ENCODE results near the gene ID3. TPM values are rescaled to one million over a fixed set of nuclear protein-coding genes. Genes with fewer than 3 reads are reported as not detected.

Gene ID3, protein sequence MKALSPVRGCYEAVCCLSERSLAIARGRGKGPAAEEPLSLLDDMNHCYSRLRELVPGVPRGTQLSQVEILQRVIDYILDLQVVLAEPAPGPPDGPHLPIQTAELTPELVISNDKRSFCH
- 394 and 504 TPM in 2 replicates for polyA plus RNA-seq (2012; rRNA removed)
- 247 and 268 TPM in 2 replicates for polyA plus RNA-seq (2012; cell fraction: cytosol; rRNA removed)
- 1,333 and 1,662 TPM in 2 replicates for polyA plus RNA-seq (2012; cell fraction: nucleus; rRNA removed)

DNA sequence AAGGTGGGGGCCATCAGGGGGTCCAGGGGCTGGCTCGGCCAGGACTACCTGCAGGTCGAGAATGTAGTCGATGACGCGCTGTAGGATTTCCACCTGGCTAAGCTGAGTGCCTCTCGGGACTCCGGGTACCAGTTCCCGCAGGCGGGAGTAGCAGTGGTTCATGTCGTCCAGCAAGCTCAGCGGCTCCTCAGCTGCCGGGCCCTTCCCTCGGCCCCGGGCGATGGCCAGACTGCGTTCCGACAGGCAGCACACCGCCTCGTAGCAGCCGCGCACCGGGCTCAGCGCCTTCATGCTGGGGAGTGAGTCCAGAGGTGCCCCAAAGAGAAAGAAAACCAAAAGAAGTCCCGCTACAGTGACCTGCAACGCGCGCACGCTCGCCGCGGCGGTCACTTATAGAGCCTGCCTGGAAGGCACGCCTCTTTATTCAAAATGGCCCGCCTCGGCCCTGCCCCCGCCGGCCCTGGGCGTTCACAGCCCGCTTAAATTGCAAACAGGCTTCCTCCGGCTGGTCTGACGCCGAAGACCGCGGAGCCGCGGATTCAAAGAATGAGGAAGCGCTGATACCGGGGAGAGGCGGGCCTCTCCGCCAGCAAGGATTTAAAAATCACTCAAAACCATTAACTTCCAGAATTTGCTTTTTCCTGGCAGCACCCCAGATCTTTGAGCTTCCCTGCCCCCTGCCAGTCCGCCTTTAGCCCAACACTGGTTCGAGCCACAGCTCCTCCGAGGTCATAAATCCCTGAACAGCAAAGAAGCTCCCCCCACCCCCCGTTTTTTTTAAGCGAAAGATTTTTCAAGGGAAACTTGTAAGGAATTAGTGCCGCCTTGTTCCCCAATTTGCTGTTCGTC is at the start of gene ID3:
ID3 (minus strand) TSS at position 366 of the 849 bp plus-strand sequence; CDS start at position 291, 75 bp downstream.
- ChIA-PET POLR2A (interaction anchor here (0.7 to 2.9 kb wide), 9 partner anchors 9 to 85 kb away, joined by 3 to 14 read pairs (median 4); partner anchors contain the start of gene E2F2), CTCF (interaction anchor here (0.8 to 11.0 kb wide), 14 partner anchors 11 to 186 kb away, joined by 3 to 97 read pairs (median 5); no protein-coding TSS in a partner anchor)
- DNase-seq, result peak; percentile 83
- Histone ChIP-seq H3F3A (replicated peaks; ENCODE audit: insufficient read depth) (peaks cover 73% of the 10 kb centered on the region), H3K9ac (peak within 1 kb of the TSS; percentile 99), H3K4me2 (peak within 1 kb of the TSS; percentile 93), H4K20me1 (ENCODE audit: insufficient read depth) (peaks cover 30% of the 10 kb centered on the region), H3K36me3 (replicated peaks in 1 of 2; ENCODE audit: control insufficient read depth in 1 of 2, insufficient read depth in 2 of 2, low read length in 1 of 2) (peaks cover 2 to 23% of the 10 kb centered on the region in 2 experiments), H2AFZ (ENCODE audit: low read depth) (no peak within 1 kb of the TSS), H3K4me1 (ENCODE audit: control insufficient read depth in 1 of 2, insufficient read depth in 2 of 2, low read depth in 1 of 2, low read length in 1 of 2) (peaks cover 60 to 77% of the 10 kb centered on the region in 2 experiments), H3K9me2 (no peaks in the 10 kb centered on the region), H3K9me3 (no peaks in the 10 kb centered on the region), H3K27ac (ENCODE audit: low read depth in 2 of 2, low read length in 1 of 2) (peak within 1 kb of the TSS; percentile 98 to 100), H3K27me3 (ENCODE audit: insufficient read depth) (no peaks in the 10 kb centered on the region), H3K79me2 (ENCODE audit: insufficient read depth) (peaks cover 41% of the 10 kb centered on the region), H3K4me3 (ENCODE audit: low read depth in 2 of 2, low read length in 1 of 2) (peak within 1 kb of the TSS; percentile 88 to 92)
- WGBS (ENCODE audit: low lambda C conversion rate), result 2% methylated on average over 32 of the region's 57 CpGs
- TF ChIP-seq, protein P1, sequence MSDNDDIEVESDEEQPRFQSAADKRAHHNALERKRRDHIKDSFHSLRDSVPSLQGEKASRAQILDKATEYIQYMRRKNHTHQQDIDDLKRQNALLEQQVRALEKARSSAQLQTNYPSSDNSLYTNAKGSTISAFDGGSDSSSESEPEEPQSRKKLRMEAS (IDR thresholded peaks at IDR 0.05; ENCODE audit: low read depth), result 0 out of 2 replicates have a peak, but pooled peaks have one; percentile 36
- TF ChIP-seq GABPA (IDR thresholded peaks at IDR 0.05; ENCODE audit: low read depth), result no peak
- TF ChIP-seq, protein P2, sequence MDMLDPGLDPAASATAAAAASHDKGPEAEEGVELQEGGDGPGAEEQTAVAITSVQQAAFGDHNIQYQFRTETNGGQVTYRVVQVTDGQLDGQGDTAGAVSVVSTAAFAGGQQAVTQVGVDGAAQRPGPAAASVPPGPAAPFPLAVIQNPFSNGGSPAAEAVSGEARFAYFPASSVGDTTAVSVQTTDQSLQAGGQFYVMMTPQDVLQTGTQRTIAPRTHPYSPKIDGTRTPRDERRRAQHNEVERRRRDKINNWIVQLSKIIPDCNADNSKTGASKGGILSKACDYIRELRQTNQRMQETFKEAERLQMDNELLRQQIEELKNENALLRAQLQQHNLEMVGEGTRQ (IDR thresholded peaks at IDR 0.05; ENCODE audit: borderline replicate concordance, low read depth, low read length), result no peak
- TF ChIP-seq, protein P3, sequence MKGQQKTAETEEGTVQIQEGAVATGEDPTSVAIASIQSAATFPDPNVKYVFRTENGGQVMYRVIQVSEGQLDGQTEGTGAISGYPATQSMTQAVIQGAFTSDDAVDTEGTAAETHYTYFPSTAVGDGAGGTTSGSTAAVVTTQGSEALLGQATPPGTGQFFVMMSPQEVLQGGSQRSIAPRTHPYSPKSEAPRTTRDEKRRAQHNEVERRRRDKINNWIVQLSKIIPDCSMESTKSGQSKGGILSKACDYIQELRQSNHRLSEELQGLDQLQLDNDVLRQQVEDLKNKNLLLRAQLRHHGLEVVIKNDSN (IDR thresholded peaks at IDR 0.05; ENCODE audit: borderline replicate concordance, low read depth), result no peak
- TF ChIP-seq NRF1 (IDR thresholded peaks at IDR 0.05; ENCODE audit: low read depth, low read length), result peak; percentile 47
- 0 out of 2 replicates have a peak, but pooled peaks have one; percentile 44 for TF ChIP-seq MEF2A (IDR thresholded peaks at IDR 0.05; ENCODE audit: borderline replicate concordance, low read depth)
- peak; percentile 38; the same call in 1 of the 2 replicates for TF ChIP-seq NFIC (IDR thresholded peaks at IDR 0.05; ENCODE audit: borderline replicate concordance)
- TF ChIP-seq RAD21 (IDR thresholded peaks at IDR 0.05; ENCODE audit: low read length), result 0 out of 2 replicates have a peak, but pooled peaks have one; percentile 0
- TF ChIP-seq GATA2 (CRISPR knock-in tag; IDR thresholded peaks at IDR 0.05), result no peak
- TF ChIP-seq CHD2 (IDR thresholded peaks at IDR 0.05; ENCODE audit: low read length, partially characterized antibody), result no peak
- TF ChIP-seq TEAD4 (IDR thresholded peaks at IDR 0.05; ENCODE audit: borderline replicate concordance, insufficient read depth), result peak; percentile 34
- peak; percentile 26; the same call in 1 of the 2 replicates for TF ChIP-seq RFX5 (IDR thresholded peaks at IDR 0.05; ENCODE audit: low read length)
- TF ChIP-seq SIN3A (IDR thresholded peaks at IDR 0.05; ENCODE audit: borderline replicate concordance, low read depth, low read length), result peak; percentile 78
- TF ChIP-seq POLR2AphosphoS5 (IDR thresholded peaks at IDR 0.05; ENCODE audit: low read depth, low read length), result peak; percentile 100
- TF ChIP-seq MXI1 (IDR thresholded peaks at IDR 0.05; ENCODE audit: low read depth, low read length), result peak; percentile 91
- TF ChIP-seq SMC3 (IDR thresholded peaks at IDR 0.05; ENCODE audit: low read depth, low read length), result no peak
- peak; percentile 43; the same call in 1 of the 2 replicates for TF ChIP-seq FOXM1 (IDR thresholded peaks at IDR 0.05; ENCODE audit: low read depth)
- TF ChIP-seq JUND (IDR thresholded peaks at IDR 0.05), result no peak
- TF ChIP-seq, protein P4, sequence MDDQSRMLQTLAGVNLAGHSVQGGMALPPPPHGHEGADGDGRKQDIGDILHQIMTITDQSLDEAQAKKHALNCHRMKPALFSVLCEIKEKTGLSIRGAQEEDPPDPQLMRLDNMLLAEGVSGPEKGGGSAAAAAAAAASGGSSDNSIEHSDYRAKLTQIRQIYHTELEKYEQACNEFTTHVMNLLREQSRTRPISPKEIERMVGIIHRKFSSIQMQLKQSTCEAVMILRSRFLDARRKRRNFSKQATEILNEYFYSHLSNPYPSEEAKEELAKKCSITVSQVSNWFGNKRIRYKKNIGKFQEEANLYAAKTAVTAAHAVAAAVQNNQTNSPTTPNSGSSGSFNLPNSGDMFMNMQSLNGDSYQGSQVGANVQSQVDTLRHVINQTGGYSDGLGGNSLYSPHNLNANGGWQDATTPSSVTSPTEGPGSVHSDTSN (IDR thresholded peaks at IDR 0.05), result no peak; the same call in 1 of the 2 replicates
- peak; percentile 79 for TF ChIP-seq TCF12 (IDR thresholded peaks at IDR 0.05)
- TF ChIP-seq EP300 (IDR thresholded peaks at IDR 0.05; ENCODE audit: borderline replicate concordance in 1 of 2, low read depth in 1 of 2, low read length in 1 of 2), result peak; percentile 14 to 58; a peak in 3 of 4 replicates
- TF ChIP-seq RCOR1 (IDR thresholded peaks at IDR 0.05; ENCODE audit: low read length), result no peak
- TF ChIP-seq, protein P5, sequence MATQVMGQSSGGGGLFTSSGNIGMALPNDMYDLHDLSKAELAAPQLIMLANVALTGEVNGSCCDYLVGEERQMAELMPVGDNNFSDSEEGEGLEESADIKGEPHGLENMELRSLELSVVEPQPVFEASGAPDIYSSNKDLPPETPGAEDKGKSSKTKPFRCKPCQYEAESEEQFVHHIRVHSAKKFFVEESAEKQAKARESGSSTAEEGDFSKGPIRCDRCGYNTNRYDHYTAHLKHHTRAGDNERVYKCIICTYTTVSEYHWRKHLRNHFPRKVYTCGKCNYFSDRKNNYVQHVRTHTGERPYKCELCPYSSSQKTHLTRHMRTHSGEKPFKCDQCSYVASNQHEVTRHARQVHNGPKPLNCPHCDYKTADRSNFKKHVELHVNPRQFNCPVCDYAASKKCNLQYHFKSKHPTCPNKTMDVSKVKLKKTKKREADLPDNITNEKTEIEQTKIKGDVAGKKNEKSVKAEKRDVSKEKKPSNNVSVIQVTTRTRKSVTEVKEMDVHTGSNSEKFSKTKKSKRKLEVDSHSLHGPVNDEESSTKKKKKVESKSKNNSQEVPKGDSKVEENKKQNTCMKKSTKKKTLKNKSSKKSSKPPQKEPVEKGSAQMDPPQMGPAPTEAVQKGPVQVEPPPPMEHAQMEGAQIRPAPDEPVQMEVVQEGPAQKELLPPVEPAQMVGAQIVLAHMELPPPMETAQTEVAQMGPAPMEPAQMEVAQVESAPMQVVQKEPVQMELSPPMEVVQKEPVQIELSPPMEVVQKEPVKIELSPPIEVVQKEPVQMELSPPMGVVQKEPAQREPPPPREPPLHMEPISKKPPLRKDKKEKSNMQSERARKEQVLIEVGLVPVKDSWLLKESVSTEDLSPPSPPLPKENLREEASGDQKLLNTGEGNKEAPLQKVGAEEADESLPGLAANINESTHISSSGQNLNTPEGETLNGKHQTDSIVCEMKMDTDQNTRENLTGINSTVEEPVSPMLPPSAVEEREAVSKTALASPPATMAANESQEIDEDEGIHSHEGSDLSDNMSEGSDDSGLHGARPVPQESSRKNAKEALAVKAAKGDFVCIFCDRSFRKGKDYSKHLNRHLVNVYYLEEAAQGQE (IDR thresholded peaks at IDR 0.05; ENCODE audit: low read depth, low read length), result peak; percentile 48; the same call in 1 of the 2 replicates
